Adrenal gland (tissue), 12 donors: ENCODE data around the gene AAMDC. TPM values are rescaled to one million over a fixed set of nuclear protein-coding genes. Genes with fewer than 3 reads are reported as not detected.
A peak's percentile ranks its signal among the peaks of the same experiment; 100 is the strongest.
"Not testable (repeated sequence)": the region's sequence is repeated elsewhere in the genome, so short reads cannot be mapped to it uniquely, and the experiment has no call there.

ENCODE experiments used
- DNase-seq, 7 donors: peaks; one replicate each; pipeline ENCODE4 v3.0.0-alpha.2; 2019 to 2020
- H3K27ac ChIP-seq, 5 donors: fragments of 200-600 bp; sonication (generic) in 4 of 5; 1 replicate in 3 of 5; 2 replicates in 2 of 5; pipeline versions ENCODE4 v1.5.1 to v1.8.0; 2016 to 2020; ENCODE audit warnings: mild to moderate bottlenecking in 1 of 5
- H3K27me3 ChIP-seq: fragments of 200-600 bp; 2 replicates; pipeline ENCODE4 v1.8.0; 2021
- H3K36me3 ChIP-seq, 2 donors: fragments of 200-600 bp; replicated peaks in 1 of 2; 1 replicate in 1 of 2; 2 replicates in 1 of 2; pipeline versions ENCODE4 v1.5.1 to v1.8.0; 2018 to 2022
- H3K4me1 ChIP-seq, 2 donors: fragments of 200-600 bp; replicated peaks in 1 of 2; 1 replicate in 1 of 2; 2 replicates in 1 of 2; pipeline versions ENCODE4 v1.5.1 to v1.8.0; 2018 to 2021
- H3K4me3 ChIP-seq, 4 donors: fragments of 200-600 bp; sonication (generic) in 3 of 4; one replicate each; pipeline ENCODE4 v1.5.1; 2016 to 2018
- H3K9me3 ChIP-seq, 3 donors: fragments of 200-600 bp; sonication (generic) in 1 of 3; replicated peaks in 1 of 3; 1 replicate in 2 of 3; 2 replicates in 1 of 3; pipeline versions ENCODE4 v1.5.1 to v1.8.0; 2016 to 2021
- CTCF ChIP-seq, 6 experiments: fragments of 450-650 bp in 4 of 6; fragments of 200-600 bp in 2 of 6; sonication (generic) in 1 of 6; IDR thresholded peaks; 1 replicate in 5 of 6; 2 replicates in 1 of 6; pipeline versions ENCODE4 v1.5.1 to v1.8.0; 2016 to 2021; ENCODE audit warnings: antibody characterized with exemption in 6 of 6, mild to moderate bottlenecking in 2 of 6, moderate library complexity in 1 of 6
- POLR2A ChIP-seq, 2 donors: fragments of 450-650 bp; IDR thresholded peaks; one replicate each; pipeline ENCODE4 v1.6.1; 2017; ENCODE audit warnings: antibody characterized with exemption in 2 of 2, mild to moderate bottlenecking in 2 of 2, moderate library complexity in 1 of 2
- WGBS, 4 donors: extraction: QIAGEN DNeasy Blood & Tissue Kit in 2 of 4; methylation state at CpG; one replicate each; pipeline versions ENCODE4 v1.1.5 to v1.1.7; 2013 to 2017; 5-methylcytosine and 5-hydroxymethylcytosine counted together
- intact Hi-C, 2 donors: fragments of 100-400 bp; cut with DNase I; formaldehyde crosslinking; loops; one replicate each; pipeline versions ENCODE4 v1.14.1 to v1.15.0; 2022 to 2023
- polyA plus RNA-seq, 3 donors: library from polyadenylated mRNA; stranded (reverse); fragments of 200-250 nt in 2 of 3; fragments of 350-450 nt in 1 of 3; fragmentation: Illumina TruSeq in 1 of 3; extraction: RNeasy Lipid Tissue Mini Kit (QIAGEN cat#74804) in 1 of 3; gene quantifications; one replicate each; pipeline ENCODE4 v1.2.3, GENCODE V29; 2013 to 2014
- total RNA-seq, 9 donors: library from RNA; depleted of rRNA in 4 of 9; stranded (reverse); fragments of >200 nt in 4 of 9; fragments of 120-200 nt in 1 of 9; fragmentation: NEBNext Ultra II Directional in 1 of 9; extraction: Animal tissue kit (Norgen Biotek cat#: 25700) in 1 of 9; gene quantifications; one replicate each; pipeline versions ENCODE4 v1.1.0 to v1.2.4, GENCODE V29; 2013 to 2023
- donor health status: healthy with polysubstance abuse.
- donor health status: Bipolar disorder and iron deficiency.
- donor health status: DM: yes; HTN: yes; CAD: no.
- donor health status: DM: no; HTN: no; CAD: no.
- donor health status: DM: no; HTN: no; CAD: no.
- donor health status: DM: yes; HTN: yes; CAD: no.

The AAMDC gene
- total and polyA plus RNA-seq, 12 donors, result 85.6 to 581 (median 148) TPM

GRCh38 chr11:77884186-77884828 lies 63.4 kb downstream of the AAMDC start:
- TF ChIP-seq POLR2A (IDR thresholded peaks at IDR 0.05), result no peak
- peaks cover 0 to 29% of the 10 kb centered on the region in 2 donors for H3K36me3 ChIP-seq
- peak in 2 of 7 donors; percentile 23 to 24 for DNase-seq
- no peaks in the 10 kb centered on the region for H3K27me3 ChIP-seq
- 72 to 86% (median 79%) methylated on average over 6 of the region's 6 CpGs for WGBS, 4 donors
- intact Hi-C loops, result no loop called here
- H3K27ac ChIP-seq, result no peak overlapping the region
- peaks cover 0 to 5% of the 10 kb centered on the region in 2 donors for H3K4me1 ChIP-seq
- no peak overlapping the region for H3K4me3 ChIP-seq
- H3K9me3 ChIP-seq, result no peaks in the 10 kb centered on the region

- Histone ChIP-seq H3K27me3 (no peaks in the 10 kb centered on the region), H3K4me3 (no peak overlapping the region), H3K4me1 (no peaks in the 10 kb centered on the region), H3K27ac (no peak overlapping the region), H3K36me3 (peaks cover 0 to 30% of the 10 kb centered on the region in 2 donors), H3K9me3 (no peaks in the 10 kb centered on the region)
- intact Hi-C loops, result no loop called here
- TF ChIP-seq POLR2A (IDR thresholded peaks at IDR 0.05) (no peak), CTCF (IDR thresholded peaks at IDR 0.05) (no peak)
- DNase-seq, result no peak
- 97 to 98% (median 98%) methylated on average over 6 of the region's 6 CpGs for WGBS, 4 donors
Observed at GRCh38 chr11:77884829-77885190, 63.9 kb downstream of the AAMDC start.

GRCh38 chr11:77886401-77886800 lies 65.5 kb downstream of the AAMDC start:
- intact Hi-C loops, result no loop called here
- WGBS, 4 donors, result 87 to 96% (median 92%) methylated on average over 18 of the region's 18 CpGs
- no peak for DNase-seq
- no peak overlapping the region for H3K4me3 ChIP-seq
- no peaks in the 10 kb centered on the region for H3K9me3 ChIP-seq
- no peaks in the 10 kb centered on the region for H3K27me3 ChIP-seq
- peaks cover 0 to 5% of the 10 kb centered on the region in 2 donors for H3K4me1 ChIP-seq
- no peak overlapping the region for H3K27ac ChIP-seq
- no peak for TF ChIP-seq POLR2A (IDR thresholded peaks at IDR 0.05)
- no peak for TF ChIP-seq CTCF (IDR thresholded peaks at IDR 0.05)
- H3K36me3 ChIP-seq, result peaks cover 0 to 24% of the 10 kb centered on the region in 2 donors

- peaks cover 0 to 16% of the 10 kb centered on the region in 2 donors for H3K36me3 ChIP-seq
- WGBS, 4 donors, result 92 to 98% (median 94%) methylated on average over 5 of the region's 5 CpGs
- not testable (repeated sequence) for H3K9me3 ChIP-seq
Observed at GRCh38 chr11:77889045-77889444, 68.1 kb downstream of the AAMDC start.

GRCh38 chr11:77890100-77890614 lies 69.2 kb downstream of the AAMDC start:
- not testable (repeated sequence) for DNase-seq
- intact Hi-C loops, result loop anchor here in 1 of 2 donors (10.0 kb wide), 1 partner anchor 55 kb away; no protein-coding TSS in a partner anchor

More at GRCh38 chr11:77889045-77889444, 68.1 kb downstream of the AAMDC start:
- DNase-seq, H3K27me3 ChIP-seq, H3K4me3 ChIP-seq, H3K4me1 ChIP-seq, H3K27ac ChIP-seq, intact Hi-C loops: not testable (repeated sequence)

GRCh38 chr11:77890619-77891056 lies 69.7 kb downstream of the AAMDC start:
- H3K27me3 ChIP-seq, H3K9me3 ChIP-seq, H3K36me3 ChIP-seq, H3K4me1 ChIP-seq, H3K4me3 ChIP-seq: not testable (repeated sequence)
- 21 to 36% (median 31%) methylated on average over 4 of the region's 4 CpGs for WGBS, 4 donors
- intact Hi-C loops, result loop anchor here in 1 of 2 donors (10.0 kb wide), 1 partner anchor 56 kb away; no protein-coding TSS in a partner anchor
- peak in 2 of 7 donors; percentile 19 to 22 for DNase-seq
- peak overlapping the region in 4 of 5 donors; percentile 44 to 71 (median 66) for H3K27ac ChIP-seq

More at GRCh38 chr11:77890100-77890614, 69.2 kb downstream of the AAMDC start:
- H3K4me1 ChIP-seq, H3K27me3 ChIP-seq, H3K9me3 ChIP-seq, H3K4me3 ChIP-seq: not testable (repeated sequence)
- Histone ChIP-seq H3K36me3 (peaks cover 0 to 11% of the 10 kb centered on the region in 2 donors), H3K27ac (peak overlapping the region in 2 of 5 donors; percentile 66 to 71)

- H3K4me1 ChIP-seq, DNase-seq, H3K27me3 ChIP-seq, H3K9me3 ChIP-seq, H3K36me3 ChIP-seq, H3K4me3 ChIP-seq: not testable (repeated sequence)
- intact Hi-C loops, result loop anchor here in 1 of 2 donors (10.0 kb wide), 1 partner anchor 56 kb away; no protein-coding TSS in a partner anchor
- peak overlapping the region in 4 of 5 donors; percentile 44 to 71 (median 66) for H3K27ac ChIP-seq
- WGBS, 4 donors, result 76 to 93% (median 91%) methylated on average over 6 to 7 of the region's 7 CpGs
Observed at GRCh38 chr11:77891256-77891655, 70.3 kb downstream of the AAMDC start.

GRCh38 chr11:77891703-77892102 lies 70.8 kb downstream of the AAMDC start:
- H3K9me3 ChIP-seq, H3K4me3 ChIP-seq, H3K36me3 ChIP-seq, DNase-seq, H3K27me3 ChIP-seq, H3K4me1 ChIP-seq: not testable (repeated sequence)
- H3K27ac ChIP-seq, result peak overlapping the region in 1 of 5 donors; percentile 66
- intact Hi-C loops, result loop anchor here in 1 of 2 donors (10.0 kb wide), 1 partner anchor 57 kb away; no protein-coding TSS in a partner anchor
- 90 to 100% (median 94%) methylated on average over 2 to 4 of the region's 4 CpGs for WGBS, 4 donors

GRCh38 chr11:77894949-77895348 lies 74.0 kb downstream of the AAMDC start:
- peaks cover 0 to 14% of the 10 kb centered on the region in 2 donors for H3K36me3 ChIP-seq
- not testable (repeated sequence) for H3K27ac ChIP-seq, H3K4me1 ChIP-seq, H3K9me3 ChIP-seq, H3K4me3 ChIP-seq, DNase-seq, H3K27me3 ChIP-seq
- intact Hi-C loops, result loop anchor here in 1 of 2 donors (10.0 kb wide), 1 partner anchor 60 kb away; no protein-coding TSS in a partner anchor
- WGBS, 4 donors, result 65 to 92% (median 85%) methylated on average over 1 of the region's 1 CpG
